ENCODE results near the gene FGGY. TPM values are rescaled to one million over a fixed set of nuclear protein-coding genes. Genes with fewer than 3 reads are reported as not detected.

The FGGY gene
- total and polyA plus RNA-seq, 4 donors: 16.0 to 67.0 (median 43.4) TPM

- Histone ChIP-seq H3K9ac (ENCODE audit: low read depth in 1 of 2, low read length in 2 of 2) (peak overlapping the region in 1 of 2 donors; percentile 50), H3K9me3 (ENCODE audit: control insufficient read depth in 4 of 4, low read length in 3 of 4) (no peaks in the 10 kb centered on the region), H3K4me1 (ENCODE audit: control insufficient read depth in 4 of 4, insufficient read depth in 4 of 4, low read length in 3 of 4) (peaks cover 2 to 29% (median 10%) of the 10 kb centered on the region in 4 donors), H3K27ac (ENCODE audit: low read depth in 1 of 2, low read length in 2 of 2) (peak overlapping the region; percentile 51 to 52), H3K36me3 (ENCODE audit: control insufficient read depth in 4 of 4, insufficient read depth in 3 of 4, low read depth in 1 of 4, low read length in 3 of 4) (peaks cover 0 to 6% (median 0%) of the 10 kb centered on the region in 4 donors), H3K4me3 (ENCODE audit: low read depth in 1 of 3, low read length in 3 of 3) (peak overlapping the region in 2 of 3 donors; percentile 38 to 42), H3K27me3 (ENCODE audit: control insufficient read depth in 4 of 4, insufficient read depth in 4 of 4, low read length in 3 of 4) (no peaks in the 10 kb centered on the region)
- no peak for DNase-seq (ENCODE audit: low spot score)
- TF ChIP-seq RAD21 (IDR thresholded peaks at IDR 0.05) (no peak), RXRA (IDR thresholded peaks at IDR 0.05) (peak in 1 of 2 donors; percentile 9), HNF4A (conservative IDR thresholded peaks at IDR 0.05) (peak in 1 of 2 donors; percentile 9)
Measured at GRCh38 chr1:59516881-59517280, 220.0 kb downstream of the FGGY start.

- 93% methylated on average over 3 of the region's 3 CpGs for WGBS
- peaks cover 0 to 5% (median 4%) of the 10 kb centered on the region in 4 donors for H3K36me3 ChIP-seq (ENCODE audit: control insufficient read depth in 4 of 4, insufficient read depth in 3 of 4, low read depth in 1 of 4, low read length in 3 of 4)
- no peak overlapping the region for H3K9ac ChIP-seq (ENCODE audit: low read depth in 1 of 2, low read length in 2 of 2)
- no peaks in the 10 kb centered on the region for H3K27me3 ChIP-seq (ENCODE audit: control insufficient read depth in 4 of 4, insufficient read depth in 4 of 4, low read length in 3 of 4)
- TF ChIP-seq RAD21 (IDR thresholded peaks at IDR 0.05) (no peak), ATF3 (IDR thresholded peaks at IDR 0.05) (no peak), FOXA2 (IDR thresholded peaks at IDR 0.05) (no peak), CTCF (IDR thresholded peaks at IDR 0.05; ENCODE audit: low read depth, low read length, missing input control) (no peak), NR2F2 (IDR thresholded peaks at IDR 0.05) (no peak), HNF4A (conservative IDR thresholded peaks at IDR 0.05) (no peak), FOXA1 (IDR thresholded peaks at IDR 0.05) (no peak), TAF1 (conservative IDR thresholded peaks at IDR 0.05) (no peak)
- no peak overlapping the region for H3K4me3 ChIP-seq (ENCODE audit: low read depth in 1 of 3, low read length in 3 of 3)
- no peaks in the 10 kb centered on the region for H3K9me3 ChIP-seq (ENCODE audit: control insufficient read depth in 4 of 4, low read length in 3 of 4)
- H3K4me1 ChIP-seq (ENCODE audit: control insufficient read depth in 4 of 4, insufficient read depth in 4 of 4, low read length in 3 of 4): peaks cover 0 to 13% (median 4%) of the 10 kb centered on the region in 4 donors
- no peak for DNase-seq (ENCODE audit: low spot score)
- H3K27ac ChIP-seq (ENCODE audit: low read depth in 1 of 2, low read length in 2 of 2): no peak overlapping the region
Measured at GRCh38 chr1:59520194-59520593, 223.3 kb downstream of the FGGY start.

- H3K9me3 ChIP-seq (ENCODE audit: control insufficient read depth in 4 of 4, low read length in 3 of 4): no peaks in the 10 kb centered on the region
- peak overlapping the region in 1 of 2 donors; percentile 32 for H3K27ac ChIP-seq (ENCODE audit: low read depth in 1 of 2, low read length in 2 of 2)
- H3K4me3 ChIP-seq (ENCODE audit: low read depth in 1 of 3, low read length in 3 of 3): no peak overlapping the region
- no peak overlapping the region for H3K9ac ChIP-seq (ENCODE audit: low read depth in 1 of 2, low read length in 2 of 2)
- H3K27me3 ChIP-seq (ENCODE audit: control insufficient read depth in 4 of 4, insufficient read depth in 4 of 4, low read length in 3 of 4): no peaks in the 10 kb centered on the region
- TF ChIP-seq FOXA2 (IDR thresholded peaks at IDR 0.05): no peak
- no peak for TF ChIP-seq NR2F2 (IDR thresholded peaks at IDR 0.05)
- peaks cover 0 to 13% (median 4%) of the 10 kb centered on the region in 4 donors for H3K4me1 ChIP-seq (ENCODE audit: control insufficient read depth in 4 of 4, insufficient read depth in 4 of 4, low read length in 3 of 4)
- peaks cover 0 to 8% (median 5%) of the 10 kb centered on the region in 4 donors for H3K36me3 ChIP-seq (ENCODE audit: control insufficient read depth in 4 of 4, insufficient read depth in 3 of 4, low read depth in 1 of 4, low read length in 3 of 4)
- WGBS: 75% methylated on average over 12 of the region's 12 CpGs
- no peak for DNase-seq (ENCODE audit: low spot score)
Measured at GRCh38 chr1:59520827-59521418, 224.0 kb downstream of the FGGY start.

GRCh38 chr1:59521456-59521855 is 224.6 kb downstream of the FGGY start:
- Histone ChIP-seq H3K9ac (ENCODE audit: low read depth in 1 of 2, low read length in 2 of 2) (no peak overlapping the region), H3K27ac (ENCODE audit: low read depth in 1 of 2, low read length in 2 of 2) (peak overlapping the region in 1 of 2 donors; percentile 32), H3K4me3 (ENCODE audit: low read depth in 1 of 3, low read length in 3 of 3) (no peak overlapping the region), H3K27me3 (ENCODE audit: control insufficient read depth in 4 of 4, insufficient read depth in 4 of 4, low read length in 3 of 4) (no peaks in the 10 kb centered on the region), H3K4me1 (ENCODE audit: control insufficient read depth in 4 of 4, insufficient read depth in 4 of 4, low read length in 3 of 4) (peaks cover 0 to 10% (median 4%) of the 10 kb centered on the region in 4 donors), H3K9me3 (ENCODE audit: control insufficient read depth in 4 of 4, low read length in 3 of 4) (no peaks in the 10 kb centered on the region), H3K36me3 (ENCODE audit: control insufficient read depth in 4 of 4, insufficient read depth in 3 of 4, low read depth in 1 of 4, low read length in 3 of 4) (peaks cover 0 to 9% (median 5%) of the 10 kb centered on the region in 4 donors)
- DNase-seq (ENCODE audit: low spot score): no peak
- 90% methylated on average over 2 of the region's 2 CpGs for WGBS
- TF ChIP-seq REST (IDR thresholded peaks at IDR 0.05): no peak
- TF ChIP-seq CTCF (IDR thresholded peaks at IDR 0.05; ENCODE audit: low read depth, low read length, missing input control): no peak
- no peak for TF ChIP-seq FOXA2 (IDR thresholded peaks at IDR 0.05)
- TF ChIP-seq JUND (IDR thresholded peaks at IDR 0.05): no peak
- no peak for TF ChIP-seq HNF4G (IDR thresholded peaks at IDR 0.05)

All from liver (tissue), 9 donors.